ENCODE results near the gene GPC3.

GRCh38 chrX:133854290-133854689 lies 131.1 kb downstream of the GPC3 start:
- TF ChIP-seq POLR2A (IDR thresholded peaks at IDR 0.05) (no peak), CTCF (IDR thresholded peaks at IDR 0.05) (no peak)

All from thyroid gland (tissue), 4 donors.